H9 (cell line): ENCODE results near the gene RSU1. TPM values are rescaled to one million over a fixed set of nuclear protein-coding genes. Genes with fewer than 3 reads are reported as not detected.

Experiments
- DNase-seq: peaks from one replicate; pipeline ENCODE4 v3.0.0-alpha.2; 2017
- H2AFZ ChIP-seq: one replicate; pipeline ENCODE4 v1.6.1; 2013; ENCODE audit warnings: mild to moderate bottlenecking, low read length, control low read depth, moderate library complexity
- H2AK5ac ChIP-seq: 2 replicates; pipeline ENCODE4 v1.6.1; 2013; ENCODE audit warnings: low read length, control low read depth, mixed read lengths; ENCODE audit not compliant: insufficient read length
- H2BK120ac ChIP-seq: one replicate; pipeline ENCODE4 v1.6.1; 2013; ENCODE audit warnings: low read depth, mild to moderate bottlenecking, low read length, control low read depth, inconsistent platforms; ENCODE audit not compliant: poor library complexity, severe bottlenecking
- H2BK12ac ChIP-seq: 2 replicates; pipeline ENCODE4 v1.6.1; 2013; ENCODE audit warnings: low read length, control low read depth, mixed read lengths, low read depth; ENCODE audit not compliant: insufficient read length
- H2BK15ac ChIP-seq: 2 replicates; pipeline ENCODE4 v1.6.1; 2013; ENCODE audit warnings: low read depth, low read length, control low read depth
- H2BK20ac ChIP-seq: one replicate; pipeline ENCODE4 v1.6.1; 2013; ENCODE audit warnings: low read depth, mild to moderate bottlenecking, low read length, control low read depth, inconsistent platforms; ENCODE audit not compliant: poor library complexity, severe bottlenecking
- H2BK5ac ChIP-seq: 2 replicates; pipeline ENCODE4 v1.6.1; 2013; ENCODE audit warnings: low read length, control low read depth, mixed read lengths; ENCODE audit not compliant: insufficient read length
- H3K14ac ChIP-seq: 2 replicates; pipeline ENCODE4 v1.6.1; 2013; ENCODE audit warnings: low read length, control low read depth; ENCODE audit not compliant: insufficient read depth
- H3K18ac ChIP-seq: 2 replicates; pipeline ENCODE4 v1.6.1; 2013; ENCODE audit warnings: low read depth, mild to moderate bottlenecking, mixed read lengths, low read length, control low read depth; ENCODE audit not compliant: insufficient read length
- H3K23ac ChIP-seq: 2 replicates; pipeline ENCODE4 v1.6.1; 2013; ENCODE audit warnings: low read length, control low read depth, mixed read lengths, low read depth; ENCODE audit not compliant: insufficient read length
- H3K23me2 ChIP-seq: 2 replicates; pipeline ENCODE4 v1.6.1; 2013; ENCODE audit warnings: low read depth, mild to moderate bottlenecking, mixed read lengths, low read length, control low read depth; ENCODE audit not compliant: insufficient read length, poor library complexity, severe bottlenecking
- H3K27ac ChIP-seq: 2 replicates; pipeline ENCODE4 v1.5.1; 2013; ENCODE audit warnings: low read length, control low read depth, mixed read lengths, low read depth; ENCODE audit not compliant: insufficient read length
- H3K27me3 ChIP-seq: 2 replicates; pipeline ENCODE4 v1.6.1; 2013; ENCODE audit warnings: low read length, control low read depth, inconsistent platforms; ENCODE audit not compliant: insufficient read depth
- H3K4ac ChIP-seq: 2 replicates; pipeline ENCODE4 v1.6.1; 2013; ENCODE audit warnings: low read depth, mild to moderate bottlenecking, control low read depth, inconsistent platforms, low read length, moderate library complexity
- H3K4me1 ChIP-seq: 2 replicates; pipeline ENCODE4 v1.6.1; 2013; ENCODE audit warnings: low read length, control low read depth, inconsistent platforms; ENCODE audit not compliant: insufficient read depth
- H3K4me2 ChIP-seq: 2 replicates; pipeline ENCODE4 v1.6.1; 2013; ENCODE audit warnings: low read length, control low read depth, mixed read lengths; ENCODE audit not compliant: insufficient read length, insufficient read depth
- H3K56ac ChIP-seq: 2 replicates; pipeline ENCODE4 v1.6.1; 2013; ENCODE audit warnings: low read depth, mild to moderate bottlenecking, mixed read lengths, low read length, control low read depth; ENCODE audit not compliant: insufficient read length
- H3K79me1 ChIP-seq: 2 replicates; pipeline ENCODE4 v1.6.1; 2013; ENCODE audit warnings: low read depth, mild to moderate bottlenecking, moderate library complexity, low read length, control low read depth, inconsistent platforms; ENCODE audit not compliant: insufficient read depth, poor library complexity, severe bottlenecking
- H3K79me2 ChIP-seq: 2 replicates; pipeline ENCODE4 v1.6.1; 2013; ENCODE audit warnings: low read length, control low read depth, inconsistent platforms; ENCODE audit not compliant: insufficient read depth
- H3K9ac ChIP-seq: 2 replicates; pipeline ENCODE4 v1.6.1; 2013; ENCODE audit warnings: low read length, control low read depth, mixed read lengths; ENCODE audit not compliant: insufficient read length; ENCODE audit errors: extremely low read depth
- H3K9me3 ChIP-seq: one replicate; pipeline ENCODE4 v1.6.1; 2013; ENCODE audit warnings: low read depth, low read length, inconsistent platforms; ENCODE audit not compliant: control insufficient read depth
- H3T11ph ChIP-seq: one replicate; pipeline ENCODE4 v1.6.1; 2013; ENCODE audit warnings: mild to moderate bottlenecking, low read length, control low read depth, inconsistent platforms
- H4K20me1 ChIP-seq: one replicate; pipeline ENCODE4 v1.6.1; 2013; ENCODE audit not compliant: control insufficient read depth, insufficient read length, insufficient read depth
- H4K5ac ChIP-seq: 2 replicates; pipeline ENCODE4 v1.6.1; 2013; ENCODE audit warnings: low read depth, mild to moderate bottlenecking, mixed read lengths, low read length, control low read depth; ENCODE audit not compliant: insufficient read length
- H4K8ac ChIP-seq: replicated peaks from 2 replicates; pipeline ENCODE4 v1.6.1; 2013; ENCODE audit warnings: low read length, control low read depth, mixed read lengths, low read depth; ENCODE audit not compliant: insufficient read length
- H4K91ac ChIP-seq: 2 replicates; pipeline ENCODE4 v1.6.1; 2013; ENCODE audit warnings: low read depth, mild to moderate bottlenecking, moderate library complexity, mixed read lengths, low read length, control low read depth; ENCODE audit not compliant: insufficient read length
- H3K27ac Mint-ChIP-seq, 3 experiments: 2 replicates in 2 of 3; 3 replicates in 1 of 3; pipeline ENCODE4 v1.8.0; 2020 to 2021; ENCODE audit warnings: mixed read lengths in 3 of 3, mild to moderate bottlenecking in 1 of 3, moderate library complexity in 1 of 3
- H3K27me3 Mint-ChIP-seq: 2 replicates; pipeline ENCODE4 v1.8.0; 2021; ENCODE audit warnings: low read depth, mild to moderate bottlenecking, moderate library complexity, mixed read lengths
- H3K36me3 Mint-ChIP-seq, 3 experiments: 2 replicates in 2 of 3; 3 replicates in 1 of 3; pipeline ENCODE4 v1.8.0; 2020 to 2021; ENCODE audit warnings: low read depth in 3 of 3, mixed read lengths in 3 of 3; ENCODE audit not compliant: insufficient read depth in 1 of 3
- H3K4me1 Mint-ChIP-seq, 2 experiments: 2 replicates each; pipeline ENCODE4 v1.8.0; 2020; ENCODE audit warnings: mixed read lengths in 2 of 2
- H3K4me3 Mint-ChIP-seq, 2 experiments: 2 replicates in 1 of 2; 3 replicates in 1 of 2; pipeline ENCODE4 v1.8.0; 2020 to 2021; ENCODE audit warnings: mild to moderate bottlenecking in 2 of 2, mixed read lengths in 2 of 2, moderate library complexity in 1 of 2
- H3K9me3 Mint-ChIP-seq, 2 experiments: 2 replicates in 1 of 2; 3 replicates in 1 of 2; pipeline ENCODE4 v1.8.0; 2020; ENCODE audit warnings: mild to moderate bottlenecking in 2 of 2, mixed read lengths in 2 of 2, moderate library complexity in 1 of 2
- WGBS: extraction: QIAGEN DNeasy Blood & Tissue Kit; methylation state at CpG from one replicate; pipeline ENCODE4 v1.1.7; 2013; ENCODE audit warnings: missing lambda C conversion rate, low lambda C conversion rate, mixed read lengths; ENCODE audit not compliant: insufficient read length; ENCODE audit errors: extremely low coverage; 5-methylcytosine and 5-hydroxymethylcytosine counted together
- total RNA-seq: library from RNA; stranded (reverse); gene quantifications from 2 replicates; pipeline ENCODE4 v1.2.1, GENCODE V29; 2021
- TF ChIP-seq, protein P1 (sequence below): fragments of 200-600 bp; sonication (generic); conservative IDR thresholded peaks from 3 replicates; pipeline ENCODE4 v1.8.0; 2021; ENCODE audit warnings: antibody characterized with exemption, mild to moderate bottlenecking

The RSU1 gene
- total RNA-seq, 1 experiment from 2014 or later = 59.4 TPM

GRCh38 chr10:16794005-16794404 is 23.2 kb downstream of the RSU1 start:
- Histone ChIP-seq H2AFZ (no peak overlapping the region), H3K4me2 (no peak overlapping the region), H2AK5ac (no peak overlapping the region), H3T11ph (no peak overlapping the region), H3K23me2 (no peaks in the 10 kb centered on the region), H3K9me3 (no peaks in the 10 kb centered on the region), H4K8ac (no peak overlapping the region), H3K79me1 (no peaks in the 10 kb centered on the region), H3K23ac (no peak overlapping the region), H3K79me2 (no peaks in the 10 kb centered on the region; the same call in 1 of the 2 replicates), H3K56ac (no peak overlapping the region), H3K9ac (no peak overlapping the region), H4K91ac (no peak overlapping the region), H3K18ac (no peak overlapping the region), H2BK20ac (no peak overlapping the region), H3K4me1 (no peaks in the 10 kb centered on the region), H2BK120ac (no peak overlapping the region), H3K27ac (no peak overlapping the region), H4K5ac (no peak overlapping the region), H3K4ac (no peak overlapping the region), H3K14ac (no peak overlapping the region), H2BK5ac (no peak overlapping the region), H3K27me3 (no peaks in the 10 kb centered on the region), H4K20me1 (no peaks in the 10 kb centered on the region), H2BK12ac (no peak overlapping the region), H2BK15ac (no peak overlapping the region)
- Mint-ChIP-seq H3K36me3 (peaks cover 5 to 18% (median 10%) of the 10 kb centered on the region in 3 experiments), H3K9me3 (peaks cover 1 to 5% of the 10 kb centered on the region in 2 experiments; a peak in 2 of 5 replicates), H3K27me3 (no peaks in the 10 kb centered on the region), H3K4me3 (no peak overlapping the region), H3K27ac (no peak overlapping the region), H3K4me1 (peaks cover 0 to under 1% of the 10 kb centered on the region in 2 experiments; a peak in 3 of 4 replicates)
- TF ChIP-seq, protein P1, sequence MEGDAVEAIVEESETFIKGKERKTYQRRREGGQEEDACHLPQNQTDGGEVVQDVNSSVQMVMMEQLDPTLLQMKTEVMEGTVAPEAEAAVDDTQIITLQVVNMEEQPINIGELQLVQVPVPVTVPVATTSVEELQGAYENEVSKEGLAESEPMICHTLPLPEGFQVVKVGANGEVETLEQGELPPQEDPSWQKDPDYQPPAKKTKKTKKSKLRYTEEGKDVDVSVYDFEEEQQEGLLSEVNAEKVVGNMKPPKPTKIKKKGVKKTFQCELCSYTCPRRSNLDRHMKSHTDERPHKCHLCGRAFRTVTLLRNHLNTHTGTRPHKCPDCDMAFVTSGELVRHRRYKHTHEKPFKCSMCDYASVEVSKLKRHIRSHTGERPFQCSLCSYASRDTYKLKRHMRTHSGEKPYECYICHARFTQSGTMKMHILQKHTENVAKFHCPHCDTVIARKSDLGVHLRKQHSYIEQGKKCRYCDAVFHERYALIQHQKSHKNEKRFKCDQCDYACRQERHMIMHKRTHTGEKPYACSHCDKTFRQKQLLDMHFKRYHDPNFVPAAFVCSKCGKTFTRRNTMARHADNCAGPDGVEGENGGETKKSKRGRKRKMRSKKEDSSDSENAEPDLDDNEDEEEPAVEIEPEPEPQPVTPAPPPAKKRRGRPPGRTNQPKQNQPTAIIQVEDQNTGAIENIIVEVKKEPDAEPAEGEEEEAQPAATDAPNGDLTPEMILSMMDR = no peak
- DNase-seq = no peak
- WGBS = no CpG with 5 or more reads among the region's 1 CpG
